SW480 (cell line): Measurements from ENCODE around the gene TMEM236.
"Not testable (repeated sequence)": the region's sequence is repeated elsewhere in the genome, so short reads cannot be mapped to it uniquely, and the experiment has no call there.

Experiments
- DNase-seq: peaks from one replicate; pipeline ENCODE4 v3.0.0-alpha.2; 2016; ENCODE audit warnings: low spot score

TMEM236 gene, protein sequence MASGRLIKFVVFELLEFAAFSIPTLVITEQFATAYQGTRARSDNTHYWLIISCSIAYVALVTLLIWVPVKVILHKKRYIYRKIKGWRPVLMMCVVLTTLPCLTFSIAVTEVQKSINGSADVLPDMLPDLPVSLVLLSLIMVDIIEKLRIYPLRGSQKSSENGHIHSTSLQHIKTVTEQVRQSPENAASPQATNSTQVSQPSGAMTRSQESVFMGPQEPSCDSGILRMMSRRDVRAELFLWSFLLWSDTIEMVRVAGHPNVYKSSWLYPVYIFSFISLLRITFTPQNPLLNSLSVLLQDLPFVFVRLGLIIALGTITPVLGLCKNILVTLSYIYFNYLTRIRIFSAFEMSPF

DNA sequence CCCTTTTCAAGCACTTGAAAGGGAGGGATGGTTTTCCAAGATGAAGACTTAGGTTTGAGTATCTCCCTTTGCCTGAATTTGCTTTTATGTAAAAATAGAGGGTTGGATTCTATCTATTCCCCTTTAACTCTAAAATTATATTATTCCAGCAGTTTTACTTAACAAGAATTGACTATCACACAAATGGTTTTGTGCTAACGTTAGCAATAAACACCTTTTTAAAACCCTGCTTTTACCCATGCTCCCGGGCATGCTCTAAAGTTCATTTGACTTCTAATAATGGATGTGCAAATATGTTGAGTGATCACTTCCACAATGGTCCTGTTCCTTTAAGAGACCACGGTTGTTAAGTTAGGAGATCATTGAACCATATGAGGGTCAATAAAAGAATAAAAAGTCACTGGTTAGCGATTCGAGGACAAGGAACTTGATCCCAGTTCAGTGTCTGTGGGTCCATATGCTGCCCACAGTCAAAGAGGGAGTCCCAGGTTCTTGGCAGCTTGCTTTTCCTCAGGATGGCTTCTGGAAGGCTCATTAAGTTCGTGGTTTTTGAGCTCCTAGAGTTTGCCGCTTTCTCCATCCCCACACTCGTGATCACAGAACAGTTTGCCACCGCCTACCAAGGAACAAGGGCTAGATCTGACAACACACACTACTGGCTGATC lies at the start of gene TMEM236:
TMEM236 (plus strand) TSS at position 421 of the 665 bp plus-strand sequence; CDS start at position 516, 95 bp downstream.
- DNase-seq: no peak

DNA sequence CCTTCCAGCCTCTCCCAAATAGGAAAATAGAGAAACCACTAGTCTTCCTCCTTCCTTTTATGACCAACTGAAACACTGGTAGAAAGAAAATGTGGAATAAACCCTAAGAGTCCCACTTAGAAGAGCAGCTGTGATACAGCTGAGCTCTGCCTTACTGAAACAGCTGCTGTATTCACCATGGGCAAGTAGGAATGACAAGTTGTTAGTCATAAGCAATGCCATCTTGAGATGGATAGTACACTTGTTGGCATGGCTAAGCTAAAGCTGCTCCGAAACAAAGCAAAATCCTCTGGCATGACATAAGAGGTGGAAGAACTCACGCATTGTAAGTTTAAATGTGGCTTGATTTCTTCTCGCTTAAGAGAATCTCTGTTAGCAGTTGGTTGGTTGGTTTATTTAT lies 48.3 kb upstream of the TMEM236 start:
- no peak for DNase-seq

DNA sequence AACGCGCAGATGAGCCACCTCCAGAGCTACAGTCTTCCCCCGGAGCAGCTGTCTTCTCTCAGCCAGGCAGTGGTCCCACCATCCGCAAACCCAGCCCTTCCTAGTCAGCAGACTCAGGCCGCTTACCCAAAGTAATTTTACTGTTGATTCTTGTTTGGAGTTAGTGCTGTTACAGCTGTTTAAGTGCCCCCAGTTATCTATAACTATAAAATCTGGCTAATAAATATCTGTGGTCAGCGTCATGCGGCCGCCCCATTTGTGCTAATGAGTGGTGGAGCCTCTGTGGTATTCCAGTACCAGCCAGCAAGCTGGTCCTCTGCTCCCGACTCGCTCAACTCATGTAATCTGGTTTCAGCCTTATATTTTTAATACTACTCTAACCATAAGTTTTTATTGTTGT lies 43.2 kb upstream of the TMEM236 start:
- DNase-seq: no peak

DNA sequence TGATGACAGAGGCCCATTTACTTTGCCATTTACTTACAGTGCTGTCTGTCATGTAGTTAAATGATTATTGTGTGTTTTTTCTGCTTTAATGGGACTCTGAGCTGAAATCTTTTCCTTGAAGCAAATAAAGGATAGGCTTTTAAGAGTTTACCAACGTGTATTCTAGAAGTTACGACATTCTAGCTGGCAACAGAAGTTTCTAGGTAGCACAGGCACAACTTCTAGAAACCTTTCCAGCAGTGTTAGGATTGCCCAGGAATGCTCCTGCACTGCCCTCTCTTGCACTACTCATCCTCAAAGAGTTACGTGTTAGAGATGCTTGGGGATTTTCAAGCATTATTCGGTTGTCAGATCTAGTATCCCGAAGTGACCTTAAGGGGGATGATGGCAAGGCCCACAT lies 42.5 kb upstream of the TMEM236 start:
- DNase-seq: no peak

DNA sequence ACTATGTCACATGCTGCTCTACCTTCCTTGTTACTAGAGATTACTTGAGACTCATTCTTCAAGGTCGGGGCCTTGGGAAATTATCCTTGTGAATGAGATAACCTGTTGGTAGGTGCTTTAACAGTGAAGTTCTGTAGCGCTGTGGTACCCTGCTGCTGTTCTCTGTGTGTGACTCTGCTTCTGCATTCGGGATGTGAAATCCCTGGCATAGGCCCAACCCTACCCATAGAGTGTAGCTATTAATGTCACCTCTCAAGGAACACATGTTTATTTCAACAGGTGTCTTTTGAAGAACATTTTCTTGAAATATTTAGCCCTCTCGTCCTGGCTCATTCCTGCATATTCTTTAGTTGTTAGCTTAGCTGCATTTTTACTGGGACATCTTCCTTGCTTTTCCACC lies 41.8 kb upstream of the TMEM236 start:
- DNase-seq: no peak

DNA sequence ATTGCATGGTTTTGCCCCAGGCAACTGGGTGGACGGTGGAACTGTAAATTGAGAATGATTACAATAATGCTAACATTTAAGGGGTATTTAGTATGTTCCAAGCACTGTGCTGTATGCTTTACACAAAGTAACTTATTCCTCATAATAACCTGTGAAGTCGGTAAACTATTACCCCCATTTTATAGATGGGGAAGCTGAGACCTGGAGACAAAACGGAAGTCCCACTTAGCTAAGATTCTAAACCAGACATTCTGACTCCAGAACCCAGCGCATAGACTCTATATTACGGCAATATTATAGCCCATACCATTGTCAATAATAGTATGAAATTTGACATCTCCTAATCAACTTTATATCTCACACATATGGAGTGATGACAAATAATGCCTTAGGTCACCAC lies 39.9 kb upstream of the TMEM236 start:
- DNase-seq: no peak

DNA sequence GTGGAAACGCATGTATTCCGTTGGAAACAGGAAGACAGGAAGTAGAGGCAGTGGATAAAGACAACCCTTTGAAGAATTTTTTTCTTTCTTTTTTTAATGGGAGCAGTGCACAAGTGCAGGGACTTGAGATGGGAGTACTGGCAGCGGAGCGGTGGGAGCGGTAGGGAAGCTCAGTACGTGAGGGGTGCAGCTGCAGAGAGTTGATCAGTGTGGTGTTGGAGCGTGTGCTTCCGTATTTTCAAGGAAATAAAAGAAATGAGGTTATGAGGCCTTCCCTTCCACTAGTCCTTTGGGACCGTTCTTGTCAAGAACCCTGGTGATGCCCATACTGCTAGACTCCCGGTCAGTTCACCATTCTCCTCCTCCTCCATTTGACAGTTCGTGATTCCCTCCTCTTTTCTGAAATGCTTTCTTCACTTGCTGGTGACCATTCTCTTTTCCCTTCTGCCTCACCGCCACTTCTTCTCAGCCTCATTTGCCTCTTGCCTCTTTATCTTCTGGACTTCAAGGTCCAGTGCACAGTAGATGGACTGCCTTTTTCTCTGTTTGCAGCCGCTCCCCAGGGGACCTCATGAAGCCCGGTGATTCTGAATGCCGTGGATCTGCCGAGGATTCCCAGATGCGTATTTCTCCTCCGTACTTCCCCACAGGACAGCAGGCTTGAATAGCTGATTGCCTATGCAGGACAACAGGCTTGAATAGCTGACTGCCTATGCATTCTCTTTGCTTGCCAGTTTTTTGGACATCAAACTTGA lies 39.1 kb upstream of the TMEM236 start:
- DNase-seq: no peak

DNA sequence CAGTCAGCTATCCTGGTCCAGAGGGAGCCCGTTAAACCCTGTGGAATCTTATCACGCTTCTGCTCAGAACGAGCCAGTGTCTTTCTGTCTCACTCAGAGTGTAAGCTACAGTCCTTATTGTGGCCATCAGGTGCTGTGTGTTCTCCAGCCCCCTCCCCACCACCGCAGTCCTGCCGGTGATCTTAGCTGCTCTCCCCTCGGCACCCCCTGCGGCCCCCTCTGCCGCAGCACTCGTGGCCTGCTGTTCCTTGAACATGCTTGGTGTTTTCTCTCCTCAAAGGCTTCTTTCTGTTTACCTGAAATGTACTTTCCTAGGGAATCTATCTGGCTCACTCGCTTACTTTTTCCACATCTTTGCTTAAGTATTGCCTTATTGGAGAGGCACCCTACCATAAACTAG lies 38.2 kb upstream of the TMEM236 start:
- DNase-seq: no peak

DNA sequence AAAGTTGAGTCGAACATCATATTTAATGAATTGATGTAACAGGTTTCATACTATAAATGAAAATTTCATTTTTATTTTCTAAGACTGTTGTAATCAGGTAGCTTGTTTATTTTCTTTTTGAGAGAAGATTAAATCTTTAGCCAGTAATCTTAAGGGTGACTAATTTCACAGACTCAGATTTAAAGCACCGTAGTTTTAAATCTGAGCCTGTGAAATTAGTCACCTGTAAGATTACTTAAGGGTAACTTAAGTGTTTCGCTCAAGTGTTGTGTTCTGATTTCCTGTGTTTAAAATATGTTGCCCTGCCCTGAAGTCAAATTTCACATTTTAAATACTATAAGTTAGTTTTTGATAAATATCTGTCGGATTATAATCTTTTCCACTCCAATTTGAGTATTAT lies 35.8 kb upstream of the TMEM236 start:
- no peak for DNase-seq

DNA sequence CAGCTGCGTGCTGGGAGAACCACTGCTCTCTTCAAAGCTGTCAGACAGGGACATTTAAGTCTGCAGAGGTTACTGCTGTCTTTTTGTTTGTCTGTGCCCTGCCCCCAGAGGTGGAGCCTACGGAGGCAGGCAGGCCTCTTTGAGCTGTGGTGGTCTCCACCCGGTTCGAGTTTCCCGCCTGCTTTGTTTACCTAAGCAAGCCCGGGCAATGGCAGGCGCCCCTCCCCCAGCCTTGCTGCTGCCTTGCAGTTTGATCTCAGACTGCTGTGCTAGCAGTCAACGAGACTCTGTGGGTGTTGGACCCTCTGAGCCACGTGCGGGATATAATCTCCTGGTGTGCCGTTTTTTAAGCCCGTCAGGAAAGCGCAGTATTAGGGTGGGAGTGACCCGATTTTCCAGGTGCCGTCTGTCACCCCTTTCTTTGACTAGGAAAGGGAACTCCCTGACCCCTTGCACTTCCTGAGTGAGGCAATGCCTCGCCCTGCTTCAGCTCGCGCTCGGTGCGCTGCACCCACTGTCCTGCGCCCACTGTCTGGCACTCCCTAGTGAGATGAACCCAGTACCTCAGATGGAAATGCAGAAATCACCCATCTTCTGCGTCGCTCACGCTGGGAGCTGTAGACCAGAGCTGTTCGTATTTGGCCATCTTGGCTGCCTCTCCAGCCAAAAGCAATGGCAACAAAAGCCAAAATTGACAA lies 29.5 kb upstream of the TMEM236 start:
- not testable (repeated sequence) for DNase-seq

DNA sequence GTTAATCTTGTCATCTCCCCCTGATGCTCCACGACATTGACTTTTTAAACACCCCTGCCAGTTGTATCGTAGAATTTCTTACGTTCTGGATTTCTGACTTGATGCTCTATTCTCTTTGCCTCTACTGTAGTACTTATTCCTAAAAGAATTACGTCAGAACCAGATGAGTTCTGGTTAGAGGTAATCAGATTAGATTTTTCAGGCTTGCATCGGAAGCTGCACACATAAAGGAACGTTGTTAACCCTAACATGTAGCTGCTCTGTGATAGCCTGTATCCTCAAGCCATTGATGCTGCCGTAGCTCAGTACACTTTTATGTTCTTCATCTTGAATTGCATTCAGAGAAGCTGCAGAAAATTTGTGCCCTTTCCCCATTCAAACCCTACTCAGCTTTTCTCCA lies 26.3 kb upstream of the TMEM236 start:
- no peak for DNase-seq

DNA sequence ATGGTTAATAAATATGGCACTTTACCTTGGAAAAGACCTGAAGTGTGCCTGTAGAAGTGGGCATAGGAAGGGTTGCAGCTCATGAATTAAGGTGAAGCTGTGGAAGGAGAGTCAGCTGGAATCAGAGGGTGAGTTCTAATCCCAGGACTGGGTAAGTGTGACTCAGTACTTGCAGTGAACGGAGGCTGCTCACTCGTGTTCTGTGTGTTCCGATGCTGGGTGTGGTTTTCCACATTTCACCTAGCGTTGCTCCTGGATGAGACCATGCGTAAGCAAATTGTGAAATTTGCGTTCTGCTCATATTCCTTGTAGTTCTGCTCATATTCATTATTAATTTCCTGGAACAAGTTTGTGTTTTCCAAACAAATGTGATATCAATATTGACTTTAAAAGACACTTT lies 22.4 kb upstream of the TMEM236 start:
- no peak for DNase-seq

DNA sequence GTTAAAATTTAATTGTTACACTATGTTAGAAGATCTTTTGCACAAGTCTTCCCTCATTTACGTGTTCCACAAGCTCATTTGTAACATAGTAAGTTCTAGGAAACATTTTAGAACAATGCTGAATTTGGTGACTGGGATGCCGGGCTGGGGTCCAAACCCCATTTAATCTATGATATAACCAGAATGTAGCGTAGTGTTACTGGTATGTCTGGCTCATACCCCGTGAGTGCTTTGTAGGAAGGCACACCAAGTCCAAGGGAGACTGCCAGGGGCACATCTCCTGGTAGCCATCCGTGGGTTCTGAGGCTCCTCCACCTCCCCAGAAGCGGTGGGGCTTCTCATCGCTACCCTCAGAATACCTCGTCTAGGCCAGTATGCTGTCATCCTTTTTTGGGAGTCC lies 21.3 kb upstream of the TMEM236 start:
- no peak for DNase-seq

DNA sequence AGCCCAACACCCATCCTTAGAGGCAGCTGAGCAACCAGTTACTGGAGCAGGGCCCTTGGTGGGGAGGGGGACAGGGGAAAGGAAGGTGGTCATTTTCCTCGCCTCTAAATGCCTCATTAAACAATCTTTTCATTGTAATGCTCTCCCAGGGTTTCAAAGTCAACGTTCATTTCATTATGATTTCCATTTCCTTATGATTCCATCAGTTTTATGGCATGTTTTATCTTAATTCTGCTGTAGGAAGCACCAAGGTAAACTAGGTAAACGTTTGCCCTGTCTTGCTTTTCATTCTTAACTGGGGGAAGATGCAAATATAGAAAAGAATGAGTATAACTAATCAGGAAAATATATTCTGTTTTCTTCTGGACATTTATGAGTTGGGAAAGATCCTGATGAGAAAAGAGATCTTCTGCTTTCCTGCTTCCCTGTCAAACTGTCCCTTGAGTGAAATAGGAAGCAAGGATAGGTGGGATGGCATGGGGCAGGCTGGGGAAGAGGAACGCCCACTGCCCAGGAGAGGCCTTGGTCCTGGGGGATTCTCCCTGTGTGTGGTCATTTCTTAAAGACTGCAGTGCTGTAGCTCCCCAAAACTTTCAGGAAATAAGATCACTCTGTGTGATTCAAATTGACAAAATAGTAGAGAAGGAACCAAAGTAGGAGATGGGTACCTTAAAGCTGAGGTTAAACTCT lies 20.5 kb upstream of the TMEM236 start:
- no peak for DNase-seq

DNA sequence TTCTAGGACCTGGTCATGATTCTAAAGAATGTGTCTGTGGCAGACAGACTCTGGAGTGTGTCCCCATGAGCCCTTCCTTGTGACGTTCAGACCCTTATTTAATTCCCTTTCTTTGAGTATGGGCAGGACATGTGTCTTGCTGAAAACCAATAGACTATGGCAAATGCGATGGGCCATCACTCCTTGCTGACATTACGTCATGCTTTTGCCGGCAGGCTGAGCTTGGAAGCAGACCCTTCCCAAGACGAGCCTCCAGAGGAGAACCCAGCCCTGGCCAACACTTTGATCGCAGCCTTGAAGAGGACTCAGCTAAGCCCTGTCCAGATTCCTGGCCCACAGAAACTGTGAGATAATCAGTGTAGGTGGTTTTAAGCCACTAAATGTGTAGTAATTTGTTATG lies 18.4 kb upstream of the TMEM236 start:
- no peak for DNase-seq

DNA sequence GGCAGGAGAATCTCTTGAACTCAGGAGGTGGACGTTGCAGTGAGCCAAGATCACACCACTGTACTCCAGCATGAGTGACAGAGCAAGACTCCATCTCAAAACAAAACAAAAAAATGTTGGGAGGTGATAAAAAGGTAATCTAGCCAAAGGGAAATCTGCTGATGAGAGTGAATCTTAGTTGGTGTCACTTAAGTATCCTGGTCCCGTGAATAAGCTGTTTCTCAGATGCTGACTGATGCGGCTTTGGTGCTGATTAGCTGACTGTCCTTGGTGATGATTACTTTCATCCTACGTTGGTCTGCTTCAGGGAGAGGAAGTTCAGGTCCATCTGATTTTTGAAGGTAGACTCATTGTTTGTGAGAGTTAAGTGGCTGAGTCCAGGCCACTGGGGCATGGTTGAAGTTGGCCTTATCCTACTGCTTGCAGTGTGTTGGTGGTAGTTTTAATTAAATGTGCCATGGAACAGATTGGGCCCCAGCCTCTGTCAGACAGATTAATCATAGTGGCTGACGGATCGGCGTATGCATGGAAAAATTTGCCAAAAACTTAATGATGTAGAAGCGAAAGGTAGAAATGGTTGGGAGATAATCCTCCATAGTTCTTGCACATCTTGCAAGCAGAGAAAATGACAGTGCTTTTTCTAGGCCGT lies 17.4 kb upstream of the TMEM236 start:
- no peak for DNase-seq

DNA sequence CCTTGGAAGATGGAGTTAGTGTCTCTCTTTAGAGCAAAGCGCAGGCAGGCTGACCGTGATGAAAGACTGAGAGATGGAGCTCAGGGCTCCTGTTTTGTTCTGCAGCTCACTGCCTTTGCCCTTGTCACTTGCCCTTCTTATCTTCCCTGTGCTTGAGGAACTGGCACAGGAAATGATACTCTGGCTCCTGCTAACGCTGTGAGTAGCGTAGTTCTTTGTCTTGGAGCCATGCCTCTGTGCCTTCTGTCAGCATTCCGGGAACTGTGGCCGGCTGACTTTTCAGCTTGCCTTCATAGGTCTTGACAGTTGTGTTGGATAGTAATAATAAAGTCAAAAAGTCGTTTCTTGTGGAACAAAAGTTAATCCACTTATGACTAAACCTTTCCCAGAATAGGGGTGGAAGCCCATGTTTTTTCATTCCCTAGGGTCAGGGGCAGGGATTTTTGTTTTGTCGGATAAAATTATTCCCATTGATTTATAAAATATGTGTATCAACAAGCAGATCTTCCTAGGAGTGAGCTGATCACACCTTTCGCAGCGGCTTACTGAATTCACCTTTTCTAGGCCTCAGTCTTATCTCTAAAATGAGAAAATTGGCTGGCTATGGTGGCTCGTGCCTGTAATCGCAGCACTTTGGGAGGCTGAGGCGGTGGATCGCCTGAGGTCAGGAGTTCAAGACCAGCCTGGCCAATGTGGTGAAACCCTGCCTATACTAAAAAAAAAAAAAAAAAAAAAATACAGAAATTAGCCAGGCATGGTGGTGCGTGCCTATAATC lies 16.6 kb upstream of the TMEM236 start:
- no peak for DNase-seq

DNA sequence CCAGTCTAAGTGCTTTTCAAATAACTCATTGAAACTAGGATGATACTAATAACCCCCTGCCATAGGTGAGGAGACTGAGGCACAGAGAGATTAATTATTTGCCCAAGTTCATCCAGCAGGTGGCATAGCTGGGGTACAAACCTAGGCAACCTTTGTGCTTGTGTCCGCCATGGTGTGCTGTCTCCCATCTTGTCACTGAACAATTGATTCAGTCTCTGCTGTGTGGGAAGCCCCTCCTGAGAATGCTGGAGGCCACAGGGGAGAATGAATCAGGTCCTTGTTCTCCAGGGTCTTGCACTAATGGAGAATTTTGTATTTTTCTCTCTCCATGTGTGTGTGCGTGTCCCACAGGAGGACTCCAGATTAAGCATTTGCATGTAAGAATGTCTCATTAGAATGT lies 15.8 kb upstream of the TMEM236 start:
- no peak for DNase-seq

DNA sequence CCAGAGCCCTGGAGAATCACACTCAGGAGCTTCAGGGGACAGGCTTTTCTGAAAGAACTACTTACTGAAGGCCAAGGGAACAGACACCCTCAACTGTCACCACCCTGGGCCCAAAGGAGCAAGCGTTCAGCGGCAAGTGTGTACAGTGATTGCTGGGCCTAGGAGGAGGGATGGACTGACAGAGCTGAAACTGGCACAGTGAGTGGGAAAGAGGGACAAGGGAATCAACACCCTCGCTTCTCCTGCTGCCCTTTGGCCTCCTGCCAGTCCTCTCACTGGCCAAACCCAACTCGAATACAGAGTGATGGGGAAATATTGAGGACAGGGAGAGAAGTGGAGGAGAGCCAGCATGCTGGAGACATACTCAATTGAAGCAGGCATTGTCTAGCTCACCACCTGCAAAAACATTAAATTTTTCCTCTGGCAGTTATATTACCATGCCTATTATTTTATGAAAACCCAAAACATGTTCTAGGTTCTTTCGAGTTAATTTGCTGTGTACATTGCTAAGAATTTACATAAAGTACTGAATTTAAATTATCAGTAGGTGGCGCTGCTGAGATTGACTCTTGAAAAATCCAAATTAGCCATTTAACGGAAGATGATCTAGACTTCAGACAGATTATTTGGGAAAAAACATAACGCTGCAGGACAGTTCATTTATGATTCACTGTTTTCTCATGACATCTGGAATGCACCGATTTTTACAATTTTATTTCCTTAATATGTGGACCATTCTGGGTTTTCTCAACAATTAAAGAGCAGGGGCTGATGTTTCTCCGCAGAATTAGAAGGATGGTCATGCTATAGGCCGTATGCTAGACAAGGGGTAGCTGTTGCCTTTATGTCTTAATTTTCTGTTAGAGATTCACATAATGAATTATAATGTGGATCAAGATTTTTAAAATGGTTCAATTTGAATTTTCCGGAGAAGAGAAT lies 14.7 kb upstream of the TMEM236 start:
- peak; percentile 14 for DNase-seq
